GM23338 (cell line): ENCODE data around the gene IFNLR1. TPM values are rescaled to one million over a fixed set of nuclear protein-coding genes. Genes with fewer than 3 reads are reported as not detected.
A peak's percentile ranks its signal among the peaks of the same experiment; 100 is the strongest.

ENCODE experiments used
- ATAC-seq: fragments of 200-7000 bp; cut with Tn5 transposase; 3 replicates; pipeline ENCODE4 v1.9.1; 2020
- DNase-seq: peaks from one replicate; pipeline ENCODE4 v3.0.0-alpha.2; 2015; ENCODE audit warnings: low spot score
- H2AFZ ChIP-seq: fragments of 200-600 bp; sonication (generic); 2 replicates; pipeline ENCODE4 v1.8.0; 2016; ENCODE audit warnings: antibody characterized with exemption, mild to moderate bottlenecking, moderate library complexity
- H3F3A ChIP-seq: fragments of 200-600 bp; sonication (generic); replicated peaks from 2 replicates; pipeline ENCODE4 v1.8.0; 2017; ENCODE audit warnings: antibody characterized with exemption, mixed run types, low read depth
- H3K27ac ChIP-seq: fragments of 200-600 bp; sonication (generic); 2 replicates; pipeline ENCODE4 v1.6.1; 2016; ENCODE audit warnings: low read depth
- H3K27me3 ChIP-seq: fragments of 200-600 bp; sonication (generic); 2 replicates; pipeline ENCODE4 v1.8.0; 2016; ENCODE audit warnings: mild to moderate bottlenecking, mixed run types, moderate library complexity; ENCODE audit not compliant: insufficient read depth
- H3K36me3 ChIP-seq: fragments of 200-600 bp; sonication (generic); 2 replicates; pipeline ENCODE4 v1.8.0; 2016; ENCODE audit warnings: mild to moderate bottlenecking; ENCODE audit not compliant: insufficient read depth
- H3K4me1 ChIP-seq: fragments of 200-600 bp; sonication (generic); 2 replicates; pipeline ENCODE4 v1.8.0; 2016; ENCODE audit warnings: mild to moderate bottlenecking, moderate library complexity; ENCODE audit not compliant: insufficient read depth
- H3K4me2 ChIP-seq: fragments of 200-600 bp; sonication (generic); 2 replicates; pipeline ENCODE4 v1.7.1; 2017; ENCODE audit warnings: mixed run types
- H3K4me3 ChIP-seq: fragments of 200-600 bp; sonication (generic); 2 replicates; pipeline ENCODE4 v1.6.1; 2016; ENCODE audit warnings: mixed run types
- H3K79me2 ChIP-seq: fragments of 200-600 bp; sonication (generic); replicated peaks from 2 replicates; pipeline ENCODE4 v1.8.0; 2017; ENCODE audit warnings: mild to moderate bottlenecking; ENCODE audit not compliant: insufficient read depth
- H3K9me2 ChIP-seq: fragments of 200-600 bp; sonication (generic); 2 replicates; pipeline ENCODE4 v1.8.0; 2017; ENCODE audit not compliant: insufficient read depth
- H4K20me1 ChIP-seq: fragments of 200-600 bp; sonication (generic); replicated peaks from 2 replicates; pipeline ENCODE4 v1.8.0; 2017; ENCODE audit warnings: mild to moderate bottlenecking; ENCODE audit not compliant: insufficient read depth
- H3K27ac Mint-ChIP-seq: 2 replicates; pipeline ENCODE4 v1.8.0; 2020; ENCODE audit warnings: inconsistent platforms, mild to moderate bottlenecking, moderate library complexity, mixed read lengths
- H3K27me3 Mint-ChIP-seq: 3 replicates; pipeline ENCODE4 v1.8.0; 2022; ENCODE audit warnings: low read depth, mild to moderate bottlenecking, moderate library complexity, mixed read lengths, inconsistent platforms; ENCODE audit not compliant: insufficient read depth, poor library complexity
- H3K36me3 Mint-ChIP-seq: 3 replicates; pipeline ENCODE4 v1.8.0; 2021; ENCODE audit warnings: low read depth, mild to moderate bottlenecking, inconsistent platforms, moderate library complexity, mixed read lengths
- H3K4me1 Mint-ChIP-seq: 3 replicates; pipeline ENCODE4 v1.8.0; 2020; ENCODE audit warnings: mild to moderate bottlenecking, inconsistent platforms, mixed read lengths
- H3K4me3 Mint-ChIP-seq: 3 replicates; pipeline ENCODE4 v1.8.0; 2021; ENCODE audit warnings: moderate library complexity, mild to moderate bottlenecking, inconsistent platforms, mixed read lengths
- H3K9me3 Mint-ChIP-seq: 3 replicates; pipeline ENCODE4 v1.8.0; 2020; ENCODE audit warnings: moderate library complexity, mild to moderate bottlenecking, inconsistent platforms, mixed read lengths
- CREB1 ChIP-seq: fragments of 250-450 bp; sonication (Bioruptor Pico); IDR thresholded peaks from 2 replicates; pipeline ENCODE4 v1.5.0; 2020; ENCODE audit warnings: low read depth, mild to moderate bottlenecking, moderate library complexity
- CTCF ChIP-seq, 2 experiments: fragments of 200-600 bp in 1 of 2; sonication (generic) in 1 of 2; conservative IDR thresholded peaks; 2 replicates each; pipeline versions ENCODE4 v1.5.1 to v1.6.1; 2016 to 2017; ENCODE audit warnings: antibody characterized with exemption in 2 of 2, low read depth in 2 of 2, mild to moderate bottlenecking in 2 of 2, moderate library complexity in 1 of 2
- ETS1 ChIP-seq: IDR thresholded peaks from 2 replicates; pipeline ENCODE4 v1.6.1; 2016; ENCODE audit warnings: antibody characterized with exemption
- EZH2phosphoT487 ChIP-seq: fragments of 200-600 bp; sonication (generic); IDR thresholded peaks from one replicate; pipeline ENCODE4 v1.8.1; 2018; ENCODE audit warnings: antibody characterized with exemption; ENCODE audit not compliant: unreplicated experiment
- JUNB ChIP-seq: IDR thresholded peaks from one replicate; pipeline ENCODE4 v1.6.1; 2016; ENCODE audit warnings: antibody characterized with exemption; ENCODE audit not compliant: unreplicated experiment
- NANOG ChIP-seq: IDR thresholded peaks from 2 replicates; pipeline ENCODE4 v1.6.1; 2016; ENCODE audit warnings: antibody characterized with exemption, borderline replicate concordance
- POLR2AphosphoS5 ChIP-seq: IDR thresholded peaks from 2 replicates; pipeline ENCODE4 v1.6.1; 2016; ENCODE audit warnings: antibody characterized with exemption, low read depth
- REST ChIP-seq: IDR thresholded peaks from one replicate; pipeline ENCODE4 v1.6.1; 2018; ENCODE audit warnings: antibody characterized with exemption; ENCODE audit not compliant: unreplicated experiment
- polyA plus RNA-seq: library from polyadenylated mRNA; unstranded; fragments of >200 nt; fragmentation: Nextera tagmentation; extraction: Ambion mirVana; gene quantifications from 2 replicates; pipeline ENCODE4 v1.2.1, GENCODE V29; 2016
- total RNA-seq: library from RNA; depleted of rRNA; stranded (reverse); fragments of >200 nt; shearing (Covaris generic); gene quantifications from 2 replicates; pipeline ENCODE4 v1.2.3, GENCODE V29; 2014

IFNLR1 gene
- total and polyA plus RNA-seq, 2 experiments from 2014 or later: 4.2 to 6.2 TPM

- H3K79me2 ChIP-seq: no peaks in the 10 kb centered on the region
- no peak overlapping the region for H3K4me3 Mint-ChIP-seq
- no peak overlapping the region for H3K27ac ChIP-seq
- no peak overlapping the region for H2AFZ ChIP-seq
- H3K9me2 ChIP-seq: no peaks in the 10 kb centered on the region
- H3K4me1 Mint-ChIP-seq: no peaks in the 10 kb centered on the region; the same call in 2 of the 3 replicates
- no peaks in the 10 kb centered on the region for H3F3A ChIP-seq
- no peak overlapping the region for H3K4me3 ChIP-seq
- no peaks in the 10 kb centered on the region for H3K27me3 ChIP-seq
- no peaks in the 10 kb centered on the region; the same call in 1 of the 2 replicates for H4K20me1 ChIP-seq
- peaks cover 6% of the 10 kb centered on the region for H3K27me3 Mint-ChIP-seq
- H3K9me3 Mint-ChIP-seq: no peaks in the 10 kb centered on the region; the same call in 2 of the 3 replicates
- peaks cover 22% of the 10 kb centered on the region for H3K36me3 Mint-ChIP-seq
- H3K36me3 ChIP-seq: peaks cover 3% of the 10 kb centered on the region; the same call in 1 of the 2 replicates
- ATAC-seq: no peak
- no peak overlapping the region for H3K27ac Mint-ChIP-seq
- no peaks in the 10 kb centered on the region for H3K4me1 ChIP-seq
- TF ChIP-seq NANOG (no peak), ETS1 (no peak), CTCF (conservative IDR thresholded peaks at IDR 0.05; ENCODE audit: low read depth in 2 of 2) (no peak), JUNB (no peak), REST (no peak)
- no peak overlapping the region for H3K4me2 ChIP-seq
- DNase-seq: no peak
Observed at GRCh38 chr1:24161270-24161669, 25.8 kb downstream of the IFNLR1 start.

GRCh38 chr1:24159366-24159765, 27.7 kb downstream of the IFNLR1 start:
- TF ChIP-seq CREB1 (no peak), NANOG (no peak), JUNB (no peak), CTCF (conservative IDR thresholded peaks at IDR 0.05; ENCODE audit: low read depth in 2 of 2) (no peak), EZH2phosphoT487 (no peak), POLR2AphosphoS5 (no peak)
- no peaks in the 10 kb centered on the region for H3K9me3 Mint-ChIP-seq
- Histone ChIP-seq H3K4me3 (no peak overlapping the region), H2AFZ (no peak overlapping the region), H3K4me2 (no peak overlapping the region), H4K20me1 (no peaks in the 10 kb centered on the region; the same call in 1 of the 2 replicates), H3K4me1 (0 out of 2 replicates have a peak, but pooled peaks cover under 1% of the 10 kb centered on the region), H3K36me3 (peaks cover 1% of the 10 kb centered on the region; the same call in 1 of the 2 replicates), H3K79me2 (no peaks in the 10 kb centered on the region), H3K9me2 (no peaks in the 10 kb centered on the region), H3K27ac (no peak overlapping the region), H3F3A (no peaks in the 10 kb centered on the region), H3K27me3 (no peaks in the 10 kb centered on the region)
- H3K4me1 Mint-ChIP-seq: peaks cover 5% of the 10 kb centered on the region
- H3K27me3 Mint-ChIP-seq: peaks cover 6% of the 10 kb centered on the region
- peaks cover 21% of the 10 kb centered on the region for H3K36me3 Mint-ChIP-seq
- DNase-seq (no peak), ATAC-seq (no peak)
- H3K4me3 Mint-ChIP-seq: no peak overlapping the region
- peak overlapping the region; percentile 80; the same call in 1 of the 2 replicates for H3K27ac Mint-ChIP-seq
